K562 (cell line): ENCODE results near the gene RDH5. TPM values are rescaled to one million over a fixed set of nuclear protein-coding genes. Genes with fewer than 3 reads are reported as not detected.

ENCODE experiments used
- ATAC-seq: fragments of 200-7000 bp; cut with Tn5 transposase; 3 replicates; pipeline ENCODE4 v1.9.1; 2020; ENCODE audit warnings: moderate library complexity
- BruUV-seq: library from RNA; stranded (reverse); fragments of 400-500 nt; replicated peaks from 2 replicates; lab custom pipeline; 2021; lab: Mats Ljungman, UMichigan
- CTCF ChIA-PET: fragments of 300-600 bp; formaldehyde crosslinking; extraction: SDS; loops from one replicate; lab custom pipeline; 2021; ENCODE audit warnings: low intra/inter-chr PET ratio; lab: Yijun Ruan, JAX
- POLR2A ChIA-PET: fragments of 300-600, 350-650 bp; sonication (Branson Sonifier 250); formaldehyde crosslinking; extraction: SDS; loops from one replicate; lab custom pipeline; 2021; ENCODE audit warnings: antibody characterized with exemption, inconsistent platforms; lab: Yijun Ruan, JAX
- DNase-seq, 4 experiments: peaks; one replicate each; pipeline versions ENCODE4 v3.0.0 to v3.0.0-alpha.2; 2011 to 2018; ENCODE audit warnings: low spot score in 3 of 4, mixed read lengths in 3 of 4; ENCODE audit errors: extremely low read depth in 1 of 4
- FAIRE-seq: peaks from 2 replicates; lab custom pipeline; 2011; peaks lifted over from hg19 to GRCh38; lab: Jason Lieb, UNC
- H2AFZ ChIP-seq: 2 replicates; pipeline ENCODE4 v1.6.0; 2011; ENCODE audit warnings: low read depth, low read length, control low read depth, inconsistent platforms
- H3K27ac ChIP-seq: fragments of 200-600 bp; 3 replicates; pipeline ENCODE4 v1.8.0; 2011; ENCODE audit warnings: low read depth, mild to moderate bottlenecking, control low read depth, inconsistent platforms, low read length, moderate library complexity, mixed read lengths; ENCODE audit errors: extremely low read depth
- H3K27me3 ChIP-seq, 2 experiments: fragments of 300-600 bp in 1 of 2; 2 replicates in 1 of 2; 3 replicates in 1 of 2; pipeline versions ENCODE4 v1.6.0 to v1.8.0; 2011; ENCODE audit warnings: inconsistent platforms in 2 of 2, low read length in 2 of 2, mild to moderate bottlenecking in 1 of 2, mixed read lengths in 1 of 2, moderate library complexity in 1 of 2; ENCODE audit not compliant: control insufficient read depth in 2 of 2, insufficient read depth in 2 of 2
- H3K36me3 ChIP-seq: fragments of 300-600 bp; 3 replicates; pipeline ENCODE4 v1.8.0; 2011; ENCODE audit warnings: mild to moderate bottlenecking, low read length, inconsistent platforms; ENCODE audit not compliant: control insufficient read depth, insufficient read depth
- H3K4me1 ChIP-seq, 2 experiments: fragments of 200-600 bp in 1 of 2; replicated peaks in 1 of 2; 2 replicates in 1 of 2; 3 replicates in 1 of 2; pipeline versions ENCODE4 v1.5.1 to v1.8.0; 2011; ENCODE audit warnings: inconsistent platforms in 2 of 2, low read length in 2 of 2, mild to moderate bottlenecking in 1 of 2, mixed read lengths in 1 of 2, moderate library complexity in 1 of 2; ENCODE audit not compliant: control insufficient read depth in 2 of 2, insufficient read depth in 2 of 2
- H3K4me2 ChIP-seq: 2 replicates; pipeline ENCODE4 v1.6.1; 2011; ENCODE audit warnings: low read length, control low read depth, inconsistent platforms, mixed read lengths; ENCODE audit not compliant: insufficient read depth
- H3K4me3 ChIP-seq: fragments of 200-600 bp; sonication (generic), shearing (Covaris generic); 2 replicates; pipeline ENCODE4 v1.5.1; 2016; ENCODE audit warnings: control low read depth, inconsistent platforms
- H3K79me2 ChIP-seq: fragments of 200-600 bp; 3 replicates; pipeline ENCODE4 v1.8.0; 2011; ENCODE audit warnings: low read length, inconsistent platforms; ENCODE audit not compliant: control insufficient read depth, insufficient read depth
- H3K9ac ChIP-seq, 2 experiments: 2 replicates each; pipeline versions ENCODE4 v1.6.0 to v1.6.1; 2011; ENCODE audit warnings: low read depth in 2 of 2, low read length in 2 of 2, control low read depth in 1 of 2, inconsistent platforms in 1 of 2, mild to moderate bottlenecking in 1 of 2, mixed read lengths in 1 of 2; ENCODE audit not compliant: insufficient read depth in 1 of 2
- H3K9me1 ChIP-seq: one replicate; pipeline ENCODE4 v1.6.0; 2011; ENCODE audit warnings: inconsistent platforms, mild to moderate bottlenecking, low read length, moderate library complexity; ENCODE audit not compliant: control insufficient read depth, insufficient read depth
- H3K9me3 ChIP-seq: replicated peaks from 2 replicates; pipeline ENCODE4 v1.5.1; 2011; ENCODE audit warnings: low read depth, low read length, inconsistent platforms; ENCODE audit not compliant: control insufficient read depth, insufficient read depth
- H4K20me1 ChIP-seq: replicated peaks from 2 replicates; pipeline ENCODE4 v1.6.1; 2011; ENCODE audit warnings: low read length, inconsistent platforms, mixed read lengths; ENCODE audit not compliant: control insufficient read depth, insufficient read depth
- CBFB ChIP-seq: sonication (generic); formaldehyde crosslinking; IDR thresholded peaks from 2 replicates; pipeline ENCODE4 v1.4.0; 2020; ENCODE audit warnings: mild to moderate bottlenecking, missing genetic modification reagents
- EGR1 ChIP-seq: fragments of 450-650 bp; conservative IDR thresholded peaks from 2 replicates; pipeline ENCODE4 v1.6.1; 2017; ENCODE audit warnings: mild to moderate bottlenecking
- POLR2G ChIP-seq: fragments of 200-400 bp; formaldehyde crosslinking; IDR thresholded peaks from 2 replicates; pipeline ENCODE4 v1.6.1; 2017; ENCODE audit warnings: low read depth, mild to moderate bottlenecking, antibody characterized with exemption, low read length, moderate library complexity
- ZNF586 ChIP-seq: fragments of 450-650 bp; formaldehyde crosslinking; conservative IDR thresholded peaks from 2 replicates; pipeline ENCODE4 v1.4.0; 2020; ENCODE audit warnings: mild to moderate bottlenecking, moderate library complexity
- WGBS: fragments of 100-300 bp; shearing (Covaris generic); methylation state at CpG from one replicate; pipeline ENCODE4 v1.1.6; 2016; ENCODE audit warnings: low coverage, mixed read lengths; ENCODE audit not compliant: insufficient coverage; ENCODE audit errors: missing lambda C conversion rate; 5-methylcytosine and 5-hydroxymethylcytosine counted together
- in situ Hi-C: fragments of 300-500 bp; cut with MboI; formaldehyde crosslinking; loops from 4 replicates; pipeline ENCODE4 v1.15.0; 2018; ENCODE audit warnings: inconsistent platforms, mixed read lengths
- intact Hi-C: fragments of 100-400 bp; cut with micrococcal nuclease; formaldehyde crosslinking; loops from 2 replicates; pipeline ENCODE4 v1.14.2; 2022
- polyA plus RNA-seq, 8 experiments: library from polyadenylated mRNA; depleted of rRNA in 4 of 8; stranded (reverse) in 5 of 8; unstranded in 3 of 8; fragments of >200 nt; fragmentation: Nextera tagmentation in 2 of 8; fragmentation: Illumina TruSeq in 1 of 8; extraction: Ambion mirVana in 2 of 8; extraction: Trizol in 1 of 8; gene quantifications; 2 replicates each; pipeline versions ENCODE4 v1.2.1 to v1.2.3, GENCODE V29; 2011 to 2014; ENCODE audit warnings: inconsistent platforms in 1 of 8, missing spikeins in 1 of 8
- total RNA-seq, 7 experiments: library from RNA; depleted of rRNA in 6 of 7; stranded (reverse); fragments of >200 nt in 6 of 7; fragmentation: Illumina TruSeq in 2 of 7; extraction: Trizol in 2 of 7; gene quantifications; 2 replicates each; pipeline versions ENCODE4 v1.2.1 to v1.2.3, GENCODE V29; 2011 to 2021; ENCODE audit warnings: low replicate concordance in 1 of 7

Gene RDH5
- total and polyA plus RNA-seq, 9 of the 15 experiments (the other 6 are each of a cell fraction or from before 2014, with no cell fraction given), result 0.28 to 2.0 (median 1.1) TPM; not detected in 1

DNA sequence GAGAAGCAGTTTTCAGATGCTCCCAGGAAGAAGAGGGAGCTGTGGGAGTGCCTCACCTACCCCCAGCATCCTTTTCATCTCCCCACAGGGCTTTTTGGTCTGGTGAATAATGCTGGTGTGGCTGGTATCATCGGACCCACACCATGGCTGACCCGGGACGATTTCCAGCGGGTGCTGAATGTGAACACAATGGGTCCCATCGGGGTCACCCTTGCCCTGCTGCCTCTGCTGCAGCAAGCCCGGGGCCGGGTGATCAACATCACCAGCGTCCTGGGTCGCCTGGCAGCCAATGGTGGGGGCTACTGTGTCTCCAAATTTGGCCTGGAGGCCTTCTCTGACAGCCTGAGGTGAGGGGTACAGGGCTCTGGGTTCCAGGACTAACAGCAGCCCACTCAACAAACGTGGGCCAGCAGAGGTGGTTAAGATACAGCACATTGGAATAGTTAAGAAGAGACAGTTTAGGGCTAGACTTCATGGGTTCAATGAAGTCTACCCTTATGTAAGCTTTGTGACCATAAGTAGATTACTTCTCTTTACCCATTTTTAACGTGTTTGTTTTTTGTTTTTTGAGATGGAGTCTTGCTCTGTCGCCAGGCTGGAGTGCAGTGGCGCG lies 1.5 kb downstream of the RDH5 start:
- Histone ChIP-seq H3K27ac (no peak overlapping the region), H3K79me2 (peaks cover 6% of the 10 kb centered on the region), H3K9me1 (no peaks in the 10 kb centered on the region), H3K4me3 (no peak overlapping the region), H3K27me3 (no peaks in the 10 kb centered on the region), H3K9me3 (no peaks in the 10 kb centered on the region), H4K20me1 (peaks cover 13% of the 10 kb centered on the region; the same call in 1 of the 2 replicates), H3K36me3 (peaks cover 35% of the 10 kb centered on the region), H3K9ac (no peak overlapping the region; a peak in 1 of 4 replicates), H2AFZ (no peak overlapping the region), H3K4me1 (peaks cover 15 to 25% of the 10 kb centered on the region in 2 experiments; a peak in 4 of 5 replicates), H3K4me2 (no peak overlapping the region)
- BruUV-seq, result no TSS peak
- CTCF ChIA-PET, result interaction anchor here (1.2 kb wide), 1 partner anchor 532 kb away, joined by 4 read pairs; no protein-coding TSS in a partner anchor
- ATAC-seq (no peak), FAIRE-seq (no peak), DNase-seq (no peak)
- POLR2A ChIA-PET, result interaction anchor here (0.6 to 1.9 kb wide), 4 partner anchors 10 to 615 kb away, joined by 3 to 6 read pairs (median 4); no protein-coding TSS in a partner anchor
- 72% methylated on average over 13 of the region's 14 CpGs for WGBS
- intact Hi-C loops (loop anchor here (1.0 kb wide), 1 partner anchor 40 kb away; a partner anchor contains a TSS), in situ Hi-C loops (no loop called here)
- no peak for TF ChIP-seq EGR1
- no peak for TF ChIP-seq CBFB (CRISPR knock-in tag)
- peak; percentile 53; the same call in 1 of the 2 replicates for TF ChIP-seq POLR2G

DNA sequence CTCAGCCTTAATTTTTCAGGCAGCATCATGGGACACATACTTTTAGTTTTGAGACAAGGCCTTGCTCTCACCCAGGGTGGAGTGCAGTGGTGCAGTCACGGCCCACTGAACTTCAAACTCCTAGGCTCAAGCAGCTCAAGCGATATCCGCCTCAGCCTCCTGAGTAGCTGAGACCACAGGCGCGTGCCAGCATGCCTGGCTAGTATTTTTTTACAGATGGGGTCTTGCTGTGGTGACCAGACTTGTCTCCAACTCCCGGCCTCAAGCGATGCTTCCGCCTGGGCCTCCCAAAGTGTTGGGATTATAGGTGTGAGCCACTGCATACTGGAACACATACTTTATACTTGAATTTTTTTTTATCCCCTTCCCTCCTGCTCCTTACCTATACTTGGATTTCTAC lies 2.8 kb downstream of the RDH5 start:
- H3K9ac ChIP-seq, result no peak overlapping the region
- H2AFZ ChIP-seq, result no peak overlapping the region
- H3K4me3 ChIP-seq, result no peak overlapping the region
- TF ChIP-seq ZNF586 (CRISPR knock-in tag) (no peak), POLR2G (peak; percentile 29; the same call in 1 of the 2 replicates)
- H3K36me3 ChIP-seq, result peaks cover 42% of the 10 kb centered on the region
- no peaks in the 10 kb centered on the region for H3K9me3 ChIP-seq
- WGBS, result 96% methylated on average over 8 of the region's 8 CpGs
- ChIA-PET POLR2A (interaction anchor here (0.8 to 1.5 kb wide), 3 partner anchors 10 to 76 kb away, joined by 3 to 5 read pairs (median 3); no protein-coding TSS in a partner anchor), CTCF (interaction anchor here (1.0 kb wide), 1 partner anchor 74 kb away, joined by 4 read pairs; no protein-coding TSS in a partner anchor)
- BruUV-seq, result no TSS peak
- peaks cover 13 to 31% of the 10 kb centered on the region in 2 experiments; a peak in 4 of 5 replicates for H3K4me1 ChIP-seq
- no peaks in the 10 kb centered on the region for H3K9me1 ChIP-seq
- DNase-seq (no peak), ATAC-seq (no peak), FAIRE-seq (no peak)
- H3K27ac ChIP-seq, result no peak overlapping the region
- intact Hi-C loops (loop anchor here (1.0 kb wide), 1 partner anchor 64 kb away; no protein-coding TSS in a partner anchor), in situ Hi-C loops (no loop called here)
- no peak overlapping the region for H3K4me2 ChIP-seq
- peaks cover 22% of the 10 kb centered on the region; the same call in 1 of the 2 replicates for H4K20me1 ChIP-seq
- no peaks in the 10 kb centered on the region for H3K27me3 ChIP-seq
- peaks cover 15% of the 10 kb centered on the region for H3K79me2 ChIP-seq
